A549 treated with Mapracorat at 1 μM for 4 hours (cell line): ENCODE data around the gene CTDNEP1. TPM values are rescaled to one million over a fixed set of nuclear protein-coding genes. Genes with fewer than 3 reads are reported as not detected.

Source experiments
- total RNA-seq: library from RNA; stranded (reverse); fragments of 200-300 nt; extraction: Qiagen RNA extraction; gene quantifications from 5 replicates; pipeline ENCODE4 v1.2.3, GENCODE V29; 2022

CTDNEP1 gene
- 213 to 239 TPM (median 227 TPM) in 5 replicates for total RNA-seq

GRCh38 chr17:7251661-7252175 lies at the start of gene CTDNEP1:
Gene CTDNEP1 (minus strand): TSS chr17:7251734. CDS start chr17:7251296, 438 bp downstream.

GRCh38 chr17:7294614-7295153 lies 43.1 kb upstream of the CTDNEP1 start, which contains the start of gene YBX2:
Gene YBX2 (minus strand): TSS chr17:7294639. CDS start chr17:7294500, 139 bp downstream.

GRCh38 chr17:7281074-7281952 lies 29.8 kb upstream of the CTDNEP1 start, which contains the start of gene SLC2A4:
Gene SLC2A4 (plus strand): TSS chr17:7281718. CDS start chr17:7281935, 217 bp downstream.

GRCh38 chr17:7262192-7262934 lies 10.8 kb upstream of the CTDNEP1 start, which contains the start of gene CLDN7:
Gene CLDN7 (minus strand): TSS chr17:7262478. CDS start chr17:7262043, 435 bp downstream.

GRCh38 chr17:7252176-7253043 lies 876 bp upstream of the CTDNEP1 start, which contains the start of gene ELP5:
Gene ELP5 (plus strand): TSS chr17:7252215. CDS start chr17:7252551, 336 bp downstream.

GRCh38 chr17:7241783-7242716 lies 9.5 kb downstream of the CTDNEP1 start, which contains the start of gene GABARAP:
Gene GABARAP (minus strand): TSS chr17:7242449. CDS start chr17:7242330, 119 bp downstream.

GRCh38 chr17:7239091-7240027 lies 12.2 kb downstream of the CTDNEP1 start, which contains the start of gene PHF23:
Gene PHF23 (minus strand): TSS chr17:7239457. CDS start chr17:7239279, 178 bp downstream.

GRCh38 chr17:7234083-7234951 lies 17.2 kb downstream of the CTDNEP1 start, which contains the start of gene DVL2:
Gene DVL2 (minus strand): TSS chr17:7234517. CDS start chr17:7234262, 255 bp downstream.

GRCh38 chr17:7219812-7220592 lies 31.5 kb downstream of the CTDNEP1 start, which contains the start of the genes ACADVL and DLG4:
Gene ACADVL (plus strand): TSS chr17:7219938. CDS start chr17:7219985, 47 bp downstream.
Gene DLG4 (minus strand): TSS chr17:7219836.

Other genes with a start within 250 kb of the CTDNEP1 start
- 415 to 498 TPM (median 447 TPM) in 5 replicates for gene RNASEK, start 239.1 kb downstream of the CTDNEP1 start, total RNA-seq
- gene BCL6B, start 228.7 kb downstream of the CTDNEP1 start, total RNA-seq = not detected in 5 replicates
- 7.4 to 9.1 TPM (median 8.8 TPM) in 5 replicates for gene SLC16A13, start 215.7 kb downstream of the CTDNEP1 start, total RNA-seq
- gene SLC16A11, start 207.6 kb downstream of the CTDNEP1 start, total RNA-seq = not detected in 5 replicates
- not detected in 5 replicates for gene CLEC10A, start 171.5 kb downstream of the CTDNEP1 start, total RNA-seq
- 0.19 TPM in 1 of 5 replicates, not detected in the others for gene ASGR2, start 136.9 kb downstream of the CTDNEP1 start, total RNA-seq
- gene ASGR1, start 72.4 kb downstream of the CTDNEP1 start, total RNA-seq = 0.77 to 1.3 TPM (median 1.0 TPM) in 5 replicates
- 6.2 to 7.8 TPM (median 6.7 TPM) in 5 replicates for gene DLG4, start 31.9 kb downstream of the CTDNEP1 start, total RNA-seq
- 329 to 477 TPM (median 426 TPM) in 5 replicates for gene ACADVL, start 31.8 kb downstream of the CTDNEP1 start, total RNA-seq
- 30.2 to 44.4 TPM (median 41.9 TPM) in 5 replicates for gene DVL2, start 17.2 kb downstream of the CTDNEP1 start, total RNA-seq
- gene PHF23, start 12.3 kb downstream of the CTDNEP1 start, total RNA-seq = 86.3 to 101 TPM (median 94.7 TPM) in 5 replicates
- 638 to 781 TPM (median 668 TPM) in 5 replicates for gene GABARAP, start 9.3 kb downstream of the CTDNEP1 start, total RNA-seq
- gene ELP5, start 481 bp upstream of the CTDNEP1 start, total RNA-seq = 128 to 149 TPM (median 131 TPM) in 5 replicates
- 1.5 to 3.0 TPM (median 2.0 TPM) in 5 replicates for gene CLDN7, start 10.7 kb upstream of the CTDNEP1 start, total RNA-seq
- gene SLC2A4, start 30.0 kb upstream of the CTDNEP1 start, total RNA-seq = 0.28 to 0.57 TPM (median 0.35 TPM) in 5 replicates
- gene YBX2, start 42.9 kb upstream of the CTDNEP1 start, total RNA-seq = 0.35 to 0.65 TPM (median 0.56 TPM) in 5 replicates
- gene EIF5A, start 55.9 kb upstream of the CTDNEP1 start, total RNA-seq = 1,593 to 1,803 TPM (median 1,704 TPM) in 5 replicates
- gene GPS2, start 63.6 kb upstream of the CTDNEP1 start, total RNA-seq = 92.1 to 108 TPM (median 95.9 TPM) in 5 replicates
- 22.4 to 41.3 TPM (median 31.1 TPM) in 5 replicates for gene NEURL4, start 77.6 kb upstream of the CTDNEP1 start, total RNA-seq
- 2.7 to 6.9 TPM (median 5.1 TPM) in 5 replicates for gene ACAP1, start 84.8 kb upstream of the CTDNEP1 start, total RNA-seq
- gene KCTD11, start 100.4 kb upstream of the CTDNEP1 start, total RNA-seq = 11.0 to 13.1 TPM (median 11.3 TPM) in 5 replicates
- gene TMEM95, start 103.4 kb upstream of the CTDNEP1 start, total RNA-seq = not detected in 5 replicates
- gene TNK1, start 129.4 kb upstream of the CTDNEP1 start, total RNA-seq = 1.2 to 1.8 TPM (median 1.4 TPM) in 5 replicates
- gene PLSCR3, start 142.8 kb upstream of the CTDNEP1 start, total RNA-seq = 37.1 to 48.8 TPM (median 43.3 TPM) in 5 replicates
- 203 to 237 TPM (median 220 TPM) in 5 replicates for gene TMEM256, start 152.4 kb upstream of the CTDNEP1 start, total RNA-seq
- 12.6 to 19.8 TPM (median 16.8 TPM) in 5 replicates for gene NLGN2, start 156.1 kb upstream of the CTDNEP1 start, total RNA-seq
- not detected in 5 replicates for gene SPEM1, start 168.6 kb upstream of the CTDNEP1 start, total RNA-seq
- not detected in 5 replicates for gene SPEM2, start 173.9 kb upstream of the CTDNEP1 start, total RNA-seq
- gene SPEM3, start 177.1 kb upstream of the CTDNEP1 start, total RNA-seq = not detected in 5 replicates
- 9.8 to 13.6 TPM (median 12.4 TPM) in 5 replicates for gene TMEM102, start 183.7 kb upstream of the CTDNEP1 start, total RNA-seq
- 0.82 to 1.3 TPM (median 0.82 TPM) in 5 replicates for gene FGF11, start 187.8 kb upstream of the CTDNEP1 start, total RNA-seq
- gene CHRNB1, start 193.3 kb upstream of the CTDNEP1 start, total RNA-seq = 8.2 to 10.6 TPM (median 8.6 TPM) in 5 replicates
- 20.5 to 25.6 TPM (median 24.4 TPM) in 5 replicates for gene ZBTB4, start 227.9 kb upstream of the CTDNEP1 start, total RNA-seq
- 0.07 TPM in 1 of 5 replicates, not detected in the others for gene SLC35G6, start 229.7 kb upstream of the CTDNEP1 start, total RNA-seq
- 56.9 to 82.2 TPM (median 79.5 TPM) in 5 replicates for gene POLR2A, start 232.6 kb upstream of the CTDNEP1 start, total RNA-seq